GM18858 (cell line): ENCODE results near the gene CAND2.

Experiments
- ATAC-seq: cut with Tn5 transposase; IDR thresholded peaks from one replicate; pipeline ENCODE4 v1.9.1; 2021; ENCODE audit not compliant: unreplicated experiment

The CAND2 gene

DNA sequence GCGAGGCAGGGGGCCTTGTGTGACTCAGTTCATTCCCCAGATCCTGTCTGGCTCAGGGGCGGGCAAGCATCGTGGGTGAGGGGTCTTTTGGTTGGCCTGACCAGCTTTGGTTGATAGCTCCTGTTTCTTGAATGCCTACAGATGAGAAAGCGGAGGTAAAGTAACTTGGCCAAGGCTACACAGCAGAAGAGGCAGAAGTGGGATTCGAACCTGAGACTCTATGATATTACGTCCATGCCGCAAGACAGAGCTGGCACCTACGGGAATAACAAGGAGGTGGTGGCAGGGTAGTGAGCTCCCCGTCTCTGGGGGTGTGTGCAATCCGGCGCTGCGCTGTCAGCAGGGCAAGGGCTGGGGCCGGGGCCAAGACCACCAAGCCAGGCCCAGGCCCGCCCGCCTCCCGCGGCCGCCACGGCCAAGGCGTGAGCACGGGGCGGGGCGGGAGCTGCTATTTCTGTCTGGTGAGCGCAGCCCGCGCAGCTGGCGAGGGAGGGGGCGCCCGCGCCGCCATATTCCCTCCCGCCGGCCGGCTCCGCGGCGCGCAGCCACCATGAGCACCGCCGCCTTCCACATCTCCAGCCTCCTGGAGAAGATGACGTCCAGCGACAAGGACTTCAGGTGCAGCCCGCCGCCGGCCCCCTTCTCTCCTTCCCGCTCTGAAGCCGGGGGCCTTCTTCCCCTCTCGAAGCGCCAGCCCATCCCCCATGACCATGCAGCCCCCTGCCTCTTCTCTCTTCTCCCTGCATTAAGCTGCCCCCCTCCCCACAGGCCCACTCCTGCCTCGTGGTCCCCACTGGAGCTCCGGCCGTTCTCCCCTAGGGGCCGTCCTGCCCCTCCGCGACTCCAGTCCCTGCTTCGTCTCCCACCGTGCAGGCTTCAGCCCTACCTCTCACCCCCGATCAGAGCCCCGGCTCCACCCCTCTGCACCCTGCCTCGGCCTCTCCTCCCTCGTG lies at the start of gene CAND2:
TSS of gene CAND2 (plus strand) at position 510 of the 953 bp plus-strand sequence. CDS start at position 551, 41 bp downstream.
- no peak for ATAC-seq

DNA sequence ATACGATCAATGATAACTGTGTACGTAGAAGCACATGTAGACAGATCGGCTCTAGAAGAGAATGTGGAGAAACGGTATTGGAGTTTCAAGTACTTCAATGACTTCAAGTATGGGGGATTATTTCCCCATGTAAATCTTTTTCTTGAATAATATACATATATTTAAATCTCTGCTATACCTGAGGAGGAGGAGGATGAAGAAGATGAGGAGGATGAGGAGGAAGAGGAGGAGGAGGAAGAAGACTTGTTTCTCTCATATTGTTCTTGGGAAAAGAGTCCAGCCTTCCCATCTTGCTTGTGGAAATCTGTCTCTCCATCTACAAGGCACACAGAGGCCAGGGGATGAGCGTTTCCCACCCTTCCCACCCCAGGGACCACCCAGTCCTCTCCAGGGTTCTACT lies 48.0 kb upstream of the CAND2 start:
- no peak for ATAC-seq

DNA sequence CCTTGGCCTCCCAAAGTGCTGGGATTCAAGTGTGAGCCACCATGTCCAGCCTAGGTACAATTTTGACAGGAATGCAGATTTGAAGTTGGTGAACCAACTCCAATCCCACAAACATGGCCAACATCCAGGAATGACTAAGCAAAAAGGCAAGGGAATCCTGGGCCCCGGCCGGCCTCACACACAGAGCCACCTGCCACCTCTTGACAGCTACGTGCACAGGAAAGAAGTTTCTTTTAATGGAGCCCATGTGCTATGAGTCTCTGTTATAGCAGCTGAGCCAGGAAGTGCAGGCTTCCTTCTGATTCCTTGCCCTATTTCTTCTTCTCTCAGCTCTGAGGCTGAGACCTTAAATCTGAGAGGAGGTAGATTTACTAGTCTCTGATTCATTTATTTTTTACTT lies 46.3 kb upstream of the CAND2 start:
- ATAC-seq, result no peak

DNA sequence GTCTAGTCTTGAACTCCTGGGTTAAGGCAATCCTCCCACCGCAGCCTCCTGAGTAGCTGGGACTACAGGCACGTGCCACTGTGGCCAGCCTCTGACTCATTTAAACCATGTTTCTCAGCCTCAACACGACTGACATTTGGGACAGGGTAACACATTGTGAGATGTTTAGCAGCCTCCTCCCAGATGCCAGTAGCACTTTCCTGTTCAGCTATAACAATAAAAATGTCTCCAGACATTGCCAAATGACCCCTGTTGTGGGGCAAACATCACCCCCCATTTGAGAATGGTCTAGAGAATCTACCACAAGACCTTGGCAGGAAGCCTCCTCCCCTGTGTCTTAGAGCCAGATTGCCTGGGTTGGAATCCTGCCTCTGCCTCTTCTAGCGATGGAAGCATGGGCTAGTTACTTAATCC lies 45.8 kb upstream of the CAND2 start:
- no peak for ATAC-seq

DNA sequence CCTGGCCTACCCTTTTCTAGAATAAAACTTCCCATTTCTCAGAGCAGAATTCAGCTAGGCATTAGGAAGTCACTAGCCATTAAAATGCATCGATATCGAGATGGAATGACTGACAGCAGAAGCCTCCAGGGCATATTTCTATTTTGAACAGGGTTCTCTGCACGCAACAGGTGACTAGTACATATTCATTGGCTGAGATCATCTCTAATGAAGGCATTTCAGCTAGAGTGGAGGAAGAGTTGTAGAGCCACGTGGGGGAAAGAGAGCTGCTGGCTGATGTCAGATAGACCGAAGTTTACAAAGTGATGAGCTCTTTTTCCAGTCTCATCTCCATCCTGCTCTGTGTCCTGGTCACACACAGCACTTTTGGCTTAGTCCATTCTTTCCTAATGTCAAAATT lies 44.9 kb upstream of the CAND2 start:
- ATAC-seq, result no peak

DNA sequence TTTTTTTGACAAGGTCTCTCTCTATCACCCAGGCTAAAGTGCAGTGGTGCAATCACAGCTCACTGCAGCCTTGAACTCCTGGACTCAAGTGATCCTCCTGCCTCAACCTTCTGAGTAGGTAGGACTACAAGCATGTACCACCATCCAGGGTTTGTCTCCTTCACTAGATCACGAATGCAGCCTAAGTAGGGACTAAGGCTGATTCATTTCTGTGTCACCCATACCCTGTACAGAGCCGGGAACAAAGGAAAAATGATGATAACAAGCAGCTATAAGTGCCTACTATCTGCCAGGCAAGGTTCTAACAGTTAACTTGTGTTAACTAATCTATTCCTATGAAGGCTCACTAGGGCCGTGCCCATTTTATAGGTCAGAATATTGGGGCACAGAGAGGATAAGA lies 44.4 kb upstream of the CAND2 start:
- no peak for ATAC-seq

DNA sequence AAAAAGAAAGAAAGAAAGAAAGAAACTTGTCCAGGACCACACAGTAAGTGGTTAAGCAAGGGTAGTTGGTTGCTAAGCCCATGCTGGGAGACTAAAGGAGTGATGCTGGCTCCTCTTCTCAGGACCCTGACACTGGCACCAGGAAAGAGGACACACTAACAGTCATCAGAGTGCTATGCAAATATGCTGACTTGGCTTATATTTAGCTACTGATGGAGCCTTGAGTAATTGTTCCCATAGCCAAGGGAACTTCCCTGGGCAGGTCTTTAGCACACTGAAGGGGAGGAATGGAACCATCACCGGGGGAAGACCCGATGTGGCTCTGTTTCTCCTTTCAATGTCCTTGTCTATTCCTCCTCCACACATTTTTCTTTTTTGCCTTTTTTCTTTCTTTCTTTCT lies 43.7 kb upstream of the CAND2 start:
- no peak for ATAC-seq

DNA sequence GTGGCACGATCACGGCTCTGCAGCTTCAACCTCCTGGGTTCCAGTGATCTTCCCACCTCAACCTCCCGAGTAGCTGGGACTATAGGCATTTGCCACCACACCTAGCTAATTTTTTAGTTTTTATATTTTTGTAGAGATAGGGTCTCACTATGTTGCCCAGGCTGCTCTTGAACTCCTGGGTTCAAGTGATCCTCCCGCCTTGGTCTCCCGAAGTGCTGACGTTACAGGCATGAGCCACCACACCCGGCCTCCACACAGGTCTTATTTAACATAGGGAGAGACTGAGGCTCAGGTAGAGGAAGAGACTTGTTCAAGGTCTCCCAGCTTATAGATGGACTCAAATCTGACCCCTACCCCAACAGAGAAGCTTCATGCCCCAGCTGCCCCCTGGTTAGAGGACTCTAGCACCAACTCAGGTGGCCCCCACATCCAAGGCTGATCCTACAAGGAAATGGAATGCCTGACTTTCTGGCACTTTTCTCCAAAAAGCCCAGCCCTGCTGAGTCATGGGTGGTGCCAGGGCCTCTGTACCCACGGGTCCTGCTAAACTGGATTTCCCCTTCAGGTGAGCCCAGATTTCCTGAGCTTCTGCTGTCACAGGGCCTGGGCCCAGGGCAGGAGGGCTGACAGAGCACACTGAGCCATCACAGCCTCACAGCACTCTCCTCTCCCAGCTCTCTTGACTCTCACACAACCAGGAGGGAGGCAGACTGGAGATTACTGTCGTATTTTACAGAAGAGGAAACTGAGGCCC lies 43.0 kb upstream of the CAND2 start:
- ATAC-seq, result no peak

DNA sequence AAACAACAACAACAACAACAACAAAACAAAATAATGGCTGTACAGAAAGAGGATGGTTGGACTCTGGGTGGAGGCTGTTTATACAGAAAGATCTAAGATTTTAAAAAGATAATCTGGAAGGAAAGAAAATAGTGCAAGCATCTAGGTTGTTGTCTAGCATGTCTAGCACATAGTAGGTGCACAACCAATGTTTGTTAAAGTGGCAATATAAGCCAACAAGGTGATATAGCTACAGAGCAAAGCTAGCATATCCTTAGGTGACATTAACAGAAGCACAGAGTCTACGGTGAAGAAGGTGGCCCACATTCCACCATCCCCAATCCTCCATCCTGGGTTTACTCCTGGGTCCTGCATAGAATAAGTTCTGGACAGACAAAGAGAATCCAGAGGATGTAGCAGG lies 42.2 kb upstream of the CAND2 start:
- no peak for ATAC-seq

DNA sequence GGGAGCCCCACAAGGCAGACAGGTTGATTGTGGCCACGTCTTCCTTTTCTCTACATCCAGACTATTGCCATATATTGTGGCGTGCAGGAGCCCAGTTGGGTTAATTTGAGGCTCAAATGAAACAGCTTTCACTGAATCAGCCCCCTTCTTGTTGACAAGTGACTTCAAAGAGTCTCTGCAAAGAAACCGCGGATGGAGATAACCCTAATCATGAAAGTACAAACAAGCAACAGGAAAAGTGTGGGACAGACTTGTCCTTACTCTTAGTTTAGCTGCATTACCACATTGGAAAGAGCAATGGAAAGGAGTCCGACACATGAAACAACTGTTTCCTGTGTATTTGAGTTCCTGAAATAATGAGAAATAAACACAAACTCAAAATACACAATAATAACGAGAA lies 40.7 kb upstream of the CAND2 start:
- no peak for ATAC-seq

DNA sequence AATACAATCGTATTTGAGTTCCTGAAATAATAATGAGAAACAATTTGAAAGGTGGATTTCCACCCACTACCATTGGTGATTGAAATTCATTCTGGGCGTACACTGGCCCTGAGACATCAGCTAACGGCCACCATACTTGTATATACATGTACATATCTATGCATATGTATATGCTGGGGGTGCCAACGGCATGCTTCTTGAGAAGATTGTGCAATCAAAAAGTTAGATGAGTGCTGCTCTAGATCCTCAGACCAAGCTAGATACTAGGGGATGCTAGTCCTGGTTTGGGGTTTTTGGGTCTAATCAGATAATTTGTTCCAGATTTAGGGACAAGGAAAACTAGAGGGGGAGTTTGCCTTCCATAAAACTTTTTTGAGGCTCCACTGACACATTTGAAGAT lies 40.3 kb upstream of the CAND2 start:
- no peak for ATAC-seq

DNA sequence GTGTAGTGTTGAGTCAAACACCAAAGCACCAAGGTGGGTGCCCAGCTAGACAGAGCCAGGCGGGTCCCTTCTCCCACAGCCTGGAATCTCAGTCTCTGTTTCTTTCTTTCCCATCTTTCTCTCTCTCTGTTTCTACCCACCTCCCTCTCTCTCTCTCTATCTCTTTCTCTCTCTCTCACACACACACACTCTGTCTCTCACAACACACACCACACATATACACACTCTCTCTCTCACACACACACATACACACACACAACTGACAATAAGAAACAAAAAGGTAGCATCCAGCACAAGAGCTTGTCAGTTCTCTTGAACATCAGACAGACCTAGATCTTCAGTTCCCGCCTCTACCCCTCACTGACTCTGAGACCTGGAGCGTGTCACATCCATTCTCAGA lies 39.8 kb upstream of the CAND2 start:
- no peak for ATAC-seq

DNA sequence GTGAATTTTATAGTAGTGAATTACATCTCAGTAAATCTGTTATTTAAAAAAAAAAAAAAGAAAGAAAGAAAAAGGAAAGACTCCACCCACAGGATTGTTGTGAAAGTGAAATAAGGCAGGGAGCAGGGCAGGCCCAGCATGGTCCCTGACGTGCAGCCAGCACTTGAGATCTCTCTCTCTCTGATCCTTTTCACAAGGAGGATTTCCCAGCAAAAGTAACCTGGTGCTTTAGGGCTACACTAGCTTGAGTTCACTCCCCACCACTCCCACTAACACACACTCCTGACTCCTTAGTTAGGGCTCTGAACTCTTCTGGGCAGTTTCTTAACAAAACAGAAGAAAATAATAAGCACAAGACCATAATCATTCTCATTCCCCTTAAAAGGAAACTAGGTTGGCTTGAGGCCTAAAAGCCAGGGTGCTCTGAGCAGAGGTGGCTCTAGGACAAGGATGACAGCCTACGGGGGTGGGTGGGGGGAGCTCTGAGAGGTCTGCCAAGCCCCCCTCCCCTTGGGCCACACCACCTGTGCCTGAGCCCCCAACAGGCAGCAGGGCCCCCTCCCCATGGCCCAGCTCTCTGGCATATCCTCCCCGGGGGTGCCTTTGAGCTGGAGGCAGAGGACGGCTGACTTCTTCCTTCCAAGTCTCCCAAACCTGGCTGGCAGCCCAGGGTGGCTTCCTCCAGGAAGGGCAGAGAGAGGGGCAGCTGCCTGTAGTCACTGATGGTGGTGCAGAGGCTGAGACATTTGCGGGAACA lies 38.3 kb upstream of the CAND2 start:
- no peak for ATAC-seq

DNA sequence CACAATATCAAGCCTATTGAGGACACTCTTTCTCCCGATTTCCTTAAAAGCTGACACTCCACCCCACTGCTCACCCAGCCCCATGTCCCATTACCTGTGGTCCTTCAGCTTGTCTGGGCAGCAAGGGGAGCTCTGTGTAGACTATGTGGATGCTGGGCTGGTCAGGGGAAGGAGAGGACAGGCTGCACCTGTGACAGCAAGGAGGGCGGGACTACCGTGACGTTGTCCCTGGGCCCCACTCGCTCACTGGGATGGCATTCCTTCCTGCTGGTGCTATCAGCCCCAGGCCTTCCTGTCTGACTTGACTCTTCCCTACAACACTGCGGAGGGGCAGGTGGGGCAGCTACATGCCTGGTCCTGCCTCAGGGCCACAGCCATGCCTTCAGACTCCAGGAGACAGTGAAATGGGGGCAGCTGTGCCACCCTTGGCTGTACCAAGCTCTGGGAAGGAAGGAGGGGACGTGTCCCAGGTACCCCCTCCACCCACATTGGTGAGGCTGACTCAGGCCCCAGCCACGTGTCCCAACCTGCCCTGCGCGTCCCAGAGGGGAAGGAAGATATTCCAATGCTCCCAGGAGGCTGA lies 37.3 kb upstream of the CAND2 start, which contains the start of gene TMEM40:
TSS of gene TMEM40 (minus strand) at position 163 of the 583 bp plus-strand sequence. CDS start 9,427 bp downstream, outside the sequence.
- ATAC-seq, result no peak

DNA sequence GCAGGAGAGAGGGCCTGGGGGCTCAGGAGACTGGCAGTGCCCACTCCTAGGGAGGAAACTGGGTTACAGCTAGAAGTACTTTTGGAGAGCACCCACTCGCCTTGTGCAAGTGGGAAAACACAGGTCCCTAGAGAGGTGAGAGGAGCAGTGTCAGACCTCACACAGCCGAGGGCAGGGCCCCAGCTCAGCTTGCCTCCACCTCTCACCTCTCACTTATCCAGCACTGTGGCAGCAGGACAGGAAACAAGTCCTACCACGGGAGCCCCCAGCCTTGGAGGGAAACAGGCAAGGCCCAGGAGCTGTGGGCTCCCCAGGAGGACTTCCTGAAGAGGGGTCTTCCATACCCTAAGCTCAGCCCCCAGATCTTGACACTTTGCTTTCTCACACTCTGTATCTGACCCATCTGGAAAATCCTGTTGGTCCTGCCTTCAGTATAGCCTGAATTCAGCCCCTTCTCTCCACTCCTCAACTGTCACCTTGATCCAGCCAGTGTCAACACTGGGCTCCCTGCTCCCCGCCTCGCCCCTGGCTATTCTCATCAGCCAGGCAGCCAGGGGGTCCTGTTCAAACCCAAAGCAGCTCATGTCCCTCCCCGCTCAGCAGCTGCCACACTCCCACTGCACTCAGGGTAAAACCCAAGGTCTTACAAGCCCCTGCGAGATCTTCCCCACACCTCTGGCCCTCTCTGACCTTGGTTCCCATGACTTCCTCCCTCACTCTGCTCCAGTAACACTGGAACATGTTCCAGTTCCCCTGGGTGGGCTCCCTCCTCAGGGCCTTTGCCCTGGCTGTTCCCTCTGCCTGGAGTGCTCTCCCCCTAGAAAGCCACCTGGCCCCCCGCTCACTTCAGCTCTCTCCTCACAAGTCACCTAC lies 36.6 kb upstream of the CAND2 start:
- ATAC-seq, result no peak

DNA sequence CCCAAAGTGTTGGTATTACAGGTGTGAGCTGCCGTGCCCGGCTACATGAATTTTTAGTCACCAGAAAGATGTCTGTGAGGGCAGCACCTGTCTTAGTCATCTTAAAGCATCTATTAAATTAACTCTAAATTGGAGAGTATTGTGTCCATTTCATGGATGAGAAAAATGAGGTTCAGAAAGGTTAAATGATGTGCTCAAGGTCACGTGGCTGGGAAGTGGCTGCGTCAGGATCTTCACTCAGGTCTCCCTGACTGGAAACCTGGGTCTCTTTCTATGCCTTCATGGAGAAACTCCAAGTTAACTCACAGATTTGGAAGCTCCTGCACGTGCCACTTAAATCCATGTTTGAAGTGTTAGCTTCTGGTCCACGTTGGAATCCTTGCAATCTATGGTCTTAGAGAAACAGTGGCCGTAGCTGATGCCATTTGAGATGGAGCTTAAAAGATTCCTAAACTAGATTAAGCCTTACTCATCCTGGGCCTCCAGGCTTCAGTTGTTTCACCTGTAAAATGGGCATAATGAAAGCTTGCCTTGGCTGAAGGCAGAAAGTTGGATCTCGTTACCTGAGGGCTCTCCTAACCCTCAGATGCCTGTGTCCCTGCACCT lies 32.2 kb upstream of the CAND2 start:
- ATAC-seq, result no peak

DNA sequence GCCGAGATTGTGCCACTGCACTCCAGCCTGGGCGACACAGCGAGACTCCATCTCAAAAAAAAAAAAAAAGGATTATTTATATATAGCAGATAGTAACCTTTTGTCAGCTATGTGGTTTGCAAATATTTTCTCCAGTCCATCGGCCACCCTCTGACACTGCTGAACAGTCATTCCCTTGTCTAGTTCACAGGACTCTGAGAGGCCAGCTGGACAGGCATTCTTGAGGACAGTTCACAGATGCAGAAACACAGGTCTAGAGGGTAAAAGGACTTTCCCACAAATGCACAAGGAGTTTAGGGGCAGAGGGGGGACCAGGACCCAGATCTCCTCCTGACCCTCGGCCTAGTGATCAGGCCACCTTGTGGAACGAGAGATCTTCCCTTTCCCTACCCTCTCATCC lies 29.9 kb upstream of the CAND2 start:
- ATAC-seq, result no peak

DNA sequence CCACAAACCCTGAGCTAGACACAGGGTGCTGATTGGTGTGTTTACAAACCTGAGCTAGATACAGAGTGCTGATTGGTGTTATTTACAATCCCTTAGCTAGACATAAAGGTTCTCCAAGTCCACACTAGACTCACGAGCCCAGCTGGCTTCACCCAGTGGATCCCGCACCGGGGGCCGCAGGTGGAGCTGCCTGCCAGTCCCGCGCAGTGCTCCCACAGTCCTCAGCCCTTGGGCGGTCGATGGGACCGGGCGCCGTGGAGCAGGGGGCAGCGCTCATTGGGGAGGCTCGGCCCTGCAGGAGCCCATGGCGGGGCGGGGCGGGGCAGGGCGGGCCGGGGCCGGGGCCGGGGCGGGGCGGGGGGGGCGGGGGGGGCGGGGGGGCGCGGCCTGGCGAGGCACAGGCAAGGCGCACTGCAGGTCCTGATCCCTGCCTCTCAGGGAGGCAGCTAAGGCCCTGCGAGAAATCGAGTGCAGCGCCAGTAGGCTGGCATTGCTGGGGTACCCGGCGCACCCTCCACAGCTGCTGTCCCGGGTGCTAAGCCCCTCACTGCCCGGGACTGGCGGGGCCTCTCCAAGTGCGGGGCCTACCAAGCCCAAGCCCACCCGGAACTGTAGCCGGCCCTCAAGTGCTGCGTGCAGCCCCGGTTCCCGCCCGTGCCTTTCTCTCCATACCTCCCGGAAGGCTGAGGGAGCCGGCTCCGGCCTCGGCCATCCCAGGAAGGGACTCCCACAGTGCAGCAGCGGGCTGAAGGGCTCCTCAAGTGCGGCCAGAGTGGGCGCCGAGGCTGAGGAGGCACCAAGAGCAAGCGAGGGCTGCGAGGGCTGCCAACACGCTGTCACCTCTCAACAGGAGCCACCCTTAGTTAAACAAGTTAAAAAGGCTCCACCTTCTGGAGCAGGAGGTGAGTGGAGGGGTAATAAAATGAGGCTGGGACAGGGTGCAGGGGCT lies 27.6 kb upstream of the CAND2 start:
- no peak for ATAC-seq
